Vagina (tissue), 2 donors: ENCODE measurements around the gene TIMP3.

ENCODE experiments used
- CTCF ChIP-seq, 3 experiments: fragments of 450-650 bp in 2 of 3; fragments of 200-600 bp in 1 of 3; sonication (generic) in 1 of 3; IDR thresholded peaks; one replicate each; pipeline ENCODE4 v1.5.1; 2017 to 2019; ENCODE audit warnings: antibody characterized with exemption in 3 of 3, mild to moderate bottlenecking in 2 of 3, moderate library complexity in 2 of 3
- POLR2A ChIP-seq, 2 donors: fragments of 450-650 bp; IDR thresholded peaks; one replicate each; pipeline ENCODE4 v1.6.1; 2017; ENCODE audit warnings: antibody characterized with exemption in 2 of 2, mild to moderate bottlenecking in 2 of 2, moderate library complexity in 2 of 2
- POLR2AphosphoS5 ChIP-seq, 2 donors: sonication (generic); formaldehyde crosslinking; IDR thresholded peaks; one replicate each; pipeline ENCODE4 v1.9.0; 2017; ENCODE audit warnings: antibody characterized with exemption in 2 of 2, mild to moderate bottlenecking in 2 of 2, low read depth in 1 of 2; ENCODE audit not compliant: insufficient read depth in 1 of 2

GRCh38 chr22:32809786-32810554 lies 8.5 kb downstream of the TIMP3 start:
- TF ChIP-seq POLR2A (IDR thresholded peaks at IDR 0.05) (no peak), POLR2AphosphoS5 (IDR thresholded peaks at IDR 0.05; ENCODE audit: insufficient read depth in 1 of 2, low read depth in 1 of 2) (no peak), CTCF (IDR thresholded peaks at IDR 0.05) (no peak)
